GM19099 (cell line): ENCODE data around the gene ARPC2.

ENCODE experiments used
- POLR2A ChIP-seq: IDR thresholded peaks from 3 replicates; pipeline ENCODE4 v1.6.1; 2011; ENCODE audit warnings: low read depth; ENCODE audit not compliant: insufficient read length; ENCODE audit errors: extremely low read depth

The ARPC2 gene

GRCh38 chr2:218270721-218271486 lies 53.9 kb downstream of the ARPC2 start:
- TF ChIP-seq POLR2A = no peak

GRCh38 chr2:218271487-218271797 lies 54.5 kb downstream of the ARPC2 start:
- no peak for TF ChIP-seq POLR2A

GRCh38 chr2:218271865-218272530 lies 55.0 kb downstream of the ARPC2 start:
- TF ChIP-seq POLR2A = no peak

GRCh38 chr2:218272531-218273212 lies 55.7 kb downstream of the ARPC2 start:
- TF ChIP-seq POLR2A = no peak

- TF ChIP-seq POLR2A = no peak
Observed at GRCh38 chr2:218273908-218274249, 56.9 kb downstream of the ARPC2 start.

GRCh38 chr2:218274586-218274985 lies 57.6 kb downstream of the ARPC2 start:
- TF ChIP-seq POLR2A = no peak

GRCh38 chr2:218275371-218276072 lies 58.5 kb downstream of the ARPC2 start:
- TF ChIP-seq POLR2A = no peak

- TF ChIP-seq POLR2A = no peak
Observed at GRCh38 chr2:218276986-218277755, 60.2 kb downstream of the ARPC2 start.

- TF ChIP-seq POLR2A = no peak
Observed at GRCh38 chr2:218277921-218278320, 60.9 kb downstream of the ARPC2 start.

- TF ChIP-seq POLR2A = no peak
Observed at GRCh38 chr2:218278531-218279360, 61.8 kb downstream of the ARPC2 start.

- TF ChIP-seq POLR2A = no peak
Observed at GRCh38 chr2:218280260-218280870, 63.4 kb downstream of the ARPC2 start.

- TF ChIP-seq POLR2A = no peak
Observed at GRCh38 chr2:218281449-218281848, 64.5 kb downstream of the ARPC2 start.

- TF ChIP-seq POLR2A = no peak
Observed at GRCh38 chr2:218282173-218282991, 65.4 kb downstream of the ARPC2 start.

GRCh38 chr2:218284106-218284811 lies 67.3 kb downstream of the ARPC2 start:
- TF ChIP-seq POLR2A = no peak
